Activated CD4-positive, CD25-positive, alpha-beta regulatory T cell treated with anti-CD3 and anti-CD28 coated beads, Interleukin-2, amount 50 U/mL, for 72 hours (primary cell): Measurements from ENCODE around the gene ZNF304.
"Not testable (repeated sequence)": the region's sequence is repeated elsewhere in the genome, so short reads cannot be mapped to it uniquely, and the experiment has no call there.

Experiments
- DNase-seq: peaks from one replicate; pipeline ENCODE4 v3.0.0; 2021

The ZNF304 gene

GRCh38 chr19:57362997-57363687 is 12.1 kb downstream of the ZNF304 start, which contains the start of the genes TRAPPC2B and ZNF547:
TRAPPC2B (plus strand) TSS chr19:57363551; CDS start chr19:57364834, 1,283 bp downstream.
ZNF547 (plus strand) TSS chr19:57363551; CDS start chr19:57368556, 5,005 bp downstream.
- peak; percentile 97 for DNase-seq

- DNase-seq, result no peak
Observed at GRCh38 chr19:57363688-57364181, 12.7 kb downstream of the ZNF304 start.

- DNase-seq, result no peak
Observed at GRCh38 chr19:57366776-57367175, 15.7 kb downstream of the ZNF304 start.

- DNase-seq, result no peak
Observed at GRCh38 chr19:57374179-57374578, 23.1 kb downstream of the ZNF304 start.

- not testable (repeated sequence) for DNase-seq
Observed at GRCh38 chr19:57374647-57375046, 23.6 kb downstream of the ZNF304 start.

GRCh38 chr19:57376151-57376550 is 25.1 kb downstream of the ZNF304 start:
- no peak for DNase-seq

- no peak for DNase-seq
Observed at GRCh38 chr19:57377498-57378146, 26.6 kb downstream of the ZNF304 start.

GRCh38 chr19:57380923-57381322 is 29.9 kb downstream of the ZNF304 start:
- no peak for DNase-seq

GRCh38 chr19:57382806-57383488 is 31.9 kb downstream of the ZNF304 start:
- DNase-seq, result no peak

- no peak for DNase-seq
Observed at GRCh38 chr19:57389194-57389729, 38.2 kb downstream of the ZNF304 start.

- DNase-seq, result peak; percentile 91
Observed at GRCh38 chr19:57389730-57390598, 38.9 kb downstream of the ZNF304 start, which contains the start of gene ZNF548. ZNF548 (plus strand) TSS chr19:57389854; CDS start chr19:57390100, 246 bp downstream.

- DNase-seq, result no peak
Observed at GRCh38 chr19:57395710-57396109, 44.6 kb downstream of the ZNF304 start.

GRCh38 chr19:57398868-57399267 is 47.8 kb downstream of the ZNF304 start:
- no peak for DNase-seq

- no peak for DNase-seq
Observed at GRCh38 chr19:57403737-57404563, 52.9 kb downstream of the ZNF304 start.

- DNase-seq, result peak; percentile 64
Observed at GRCh38 chr19:57406516-57407123, 55.5 kb downstream of the ZNF304 start.
